K562 (cell line): ENCODE results near the gene CCDC9. TPM values are rescaled to one million over a fixed set of nuclear protein-coding genes. Genes with fewer than 3 reads are reported as not detected.

Experiments used
- ATF6 ChIP-seq: sonication (generic); formaldehyde crosslinking; IDR thresholded peaks from 2 replicates; pipeline ENCODE4 v1.4.0; 2020; ENCODE audit warnings: mild to moderate bottlenecking, missing genetic modification reagents
- BRD4 ChIP-seq: fragments of 200-600 bp; sonication (generic); IDR thresholded peaks from 2 replicates; pipeline ENCODE4 v1.6.1; 2017; ENCODE audit warnings: inconsistent platforms
- CEBPG ChIP-seq, 3 experiments: fragments of 200-800 bp in 1 of 3; sonication (Bioruptor generic) in 1 of 3; sonication (generic) in 1 of 3; formaldehyde crosslinking in 1 of 3; IDR thresholded peaks in 2 of 3; conservative IDR thresholded peaks in 1 of 3; 2 replicates each; pipeline versions ENCODE4 v1.6.1 to v1.8.0; 2016 to 2022; ENCODE audit warnings: missing compliant biosample characterization in 2 of 3, missing genetic modification characterization in 2 of 3, mild to moderate bottlenecking in 1 of 3, missing genetic modification reagents in 1 of 3
- DPF2 ChIP-seq: fragments of 450-650 bp; IDR thresholded peaks from 2 replicates; pipeline ENCODE4 v1.6.1; 2016
- ELF1 ChIP-seq: fragments of 200-800 bp; sonication (Bioruptor generic); IDR thresholded peaks from 2 replicates; pipeline ENCODE4 v1.6.1; 2016; ENCODE audit warnings: missing genetic modification characterization, missing compliant biosample characterization
- FOXK1 ChIP-seq: sonication (generic); formaldehyde crosslinking; IDR thresholded peaks from 2 replicates; pipeline ENCODE4 v1.8.0; 2022; ENCODE audit warnings: missing genetic modification reagents, mild to moderate bottlenecking, borderline replicate concordance
- HNRNPK ChIP-seq: fragments of 200-400 bp; formaldehyde crosslinking; IDR thresholded peaks from one replicate; pipeline ENCODE4 v1.6.1; 2018; ENCODE audit warnings: mild to moderate bottlenecking, low read depth, low read length; ENCODE audit not compliant: poor library complexity, severe bottlenecking
- JUND ChIP-seq, 2 experiments: IDR thresholded peaks; 2 replicates in 1 of 2; 3 replicates in 1 of 2; pipeline ENCODE4 v1.6.1; 2011; ENCODE audit warnings: borderline replicate concordance in 2 of 2, low read depth in 2 of 2, low read length in 2 of 2, improper control_type of control experiment in 1 of 2, missing biosample characterization in 1 of 2, missing genetic modification characterization in 1 of 2, missing genetic modification reagents in 1 of 2
- LCOR ChIP-seq: sonication (generic); formaldehyde crosslinking; IDR thresholded peaks from 2 replicates; pipeline ENCODE4 v1.8.0; 2022; ENCODE audit warnings: mild to moderate bottlenecking, missing genetic modification reagents
- MTA3 ChIP-seq: fragments of 450-650 bp; formaldehyde crosslinking; IDR thresholded peaks from 2 replicates; pipeline ENCODE4 v1.6.1; 2017; ENCODE audit warnings: mild to moderate bottlenecking, borderline replicate concordance
- MYC ChIP-seq, 2 experiments: fragments of 250-450 bp in 1 of 2; sonication (Bioruptor Pico) in 1 of 2; IDR thresholded peaks; 2 replicates each; pipeline versions ENCODE4 v1.5.1 to v1.6.1; 2012 to 2021; ENCODE audit warnings: low read depth in 2 of 2, borderline replicate concordance in 1 of 2, improper control_type of control experiment in 1 of 2, low read length in 1 of 2, mild to moderate bottlenecking in 1 of 2, moderate library complexity in 1 of 2
- SIRT6 ChIP-seq: IDR thresholded peaks from one replicate; pipeline ENCODE4 v1.6.1; 2012; ENCODE audit warnings: low read depth, mild to moderate bottlenecking, control low read depth, inconsistent platforms, low read length, moderate library complexity
- SLC30A9 ChIP-seq: fragments of 250-450 bp; sonication (Bioruptor Pico); IDR thresholded peaks from 2 replicates; pipeline ENCODE4 v1.8.0; 2022; ENCODE audit warnings: mild to moderate bottlenecking, moderate library complexity
- SMARCE1 ChIP-seq: fragments of 450-650 bp; IDR thresholded peaks from 2 replicates; pipeline ENCODE4 v1.7.1; 2016; ENCODE audit warnings: mild to moderate bottlenecking
- TAL1 ChIP-seq: fragments of 450-650 bp; IDR thresholded peaks from 2 replicates; pipeline ENCODE4 v1.6.1; 2016; ENCODE audit warnings: mild to moderate bottlenecking
- VEZF1 ChIP-seq: fragments of 200-800 bp; sonication (Bioruptor generic); IDR thresholded peaks from 2 replicates; pipeline ENCODE4 v1.6.1; 2017; ENCODE audit warnings: missing genetic modification characterization, missing compliant biosample characterization
- ZNF121 ChIP-seq: sonication (generic); formaldehyde crosslinking; conservative IDR thresholded peaks from 2 replicates; pipeline ENCODE4 v1.8.0; 2022; ENCODE audit warnings: missing genetic modification reagents
- ZNF146 ChIP-seq: IDR thresholded peaks from one replicate; pipeline ENCODE4 v1.6.1; 2018; ENCODE audit warnings: missing compliant biosample characterization; ENCODE audit not compliant: unreplicated experiment
- polyA plus RNA-seq, 8 experiments: library from polyadenylated mRNA; depleted of rRNA in 4 of 8; stranded (reverse) in 5 of 8; unstranded in 3 of 8; fragments of >200 nt; fragmentation: Nextera tagmentation in 2 of 8; fragmentation: Illumina TruSeq in 1 of 8; extraction: Ambion mirVana in 2 of 8; extraction: Trizol in 1 of 8; gene quantifications; 2 replicates each; pipeline versions ENCODE4 v1.2.1 to v1.2.3, GENCODE V29; 2011 to 2014; ENCODE audit warnings: inconsistent platforms in 1 of 8, missing spikeins in 1 of 8
- total RNA-seq, 7 experiments: library from RNA; depleted of rRNA in 6 of 7; stranded (reverse); fragments of >200 nt in 6 of 7; fragmentation: Illumina TruSeq in 2 of 7; extraction: Trizol in 2 of 7; gene quantifications; 2 replicates each; pipeline versions ENCODE4 v1.2.1 to v1.2.3, GENCODE V29; 2011 to 2021; ENCODE audit warnings: low replicate concordance in 1 of 7
- TF ChIP-seq, protein P1 (sequence below): fragments of 450-650 bp; formaldehyde crosslinking; IDR thresholded peaks from 2 replicates; pipeline ENCODE4 v1.4.0; 2020; ENCODE audit warnings: mild to moderate bottlenecking, moderate library complexity

Gene CCDC9
- total and polyA plus RNA-seq, 9 of the 15 experiments (the other 6 are each of a cell fraction or from before 2014, with no cell fraction given), result 0.23 to 38.6 (median 8.4) TPM

- TF ChIP-seq FOXK1 (CRISPR knock-in tag) (0 out of 2 replicates have a peak, but pooled peaks have one; percentile 49), BRD4 (no peak), ELF1 (tag) (no peak), DPF2 (no peak), SLC30A9 (CRISPR knock-in tag) (no peak), LCOR (CRISPR knock-in tag) (0 out of 2 replicates have a peak, but pooled peaks have one; percentile 33), VEZF1 (CRISPR knock-in tag) (no peak), MYC (IDR thresholded peaks at IDR 0.05; ENCODE audit: low read depth, low read length) (no peak), MYC (CRISPR knock-in tag; IDR thresholded peaks at IDR 0.05; ENCODE audit: borderline replicate concordance, low read depth) (no peak), SIRT6 (no peak), JUND (IDR thresholded peaks at IDR 0.05; ENCODE audit: borderline replicate concordance, low read depth, low read length) (no peak), JUND (tag; IDR thresholded peaks at IDR 0.05; ENCODE audit: borderline replicate concordance, low read depth, low read length) (no peak), MTA3 (no peak), ATF6 (CRISPR knock-in tag) (no peak), ZNF121 (peak; percentile 99), TAL1 (no peak), HNRNPK (no peak), SMARCE1 (no peak), CEBPG (CRISPR knock-in tag; IDR thresholded peaks at IDR 0.05) (no peak), CEBPG (tag; conservative IDR thresholded peaks at IDR 0.05 in 1 of 2, IDR thresholded peaks at IDR 0.05 in 1 of 2) (no peak), ZNF146 (no peak)
- TF ChIP-seq, protein P1, sequence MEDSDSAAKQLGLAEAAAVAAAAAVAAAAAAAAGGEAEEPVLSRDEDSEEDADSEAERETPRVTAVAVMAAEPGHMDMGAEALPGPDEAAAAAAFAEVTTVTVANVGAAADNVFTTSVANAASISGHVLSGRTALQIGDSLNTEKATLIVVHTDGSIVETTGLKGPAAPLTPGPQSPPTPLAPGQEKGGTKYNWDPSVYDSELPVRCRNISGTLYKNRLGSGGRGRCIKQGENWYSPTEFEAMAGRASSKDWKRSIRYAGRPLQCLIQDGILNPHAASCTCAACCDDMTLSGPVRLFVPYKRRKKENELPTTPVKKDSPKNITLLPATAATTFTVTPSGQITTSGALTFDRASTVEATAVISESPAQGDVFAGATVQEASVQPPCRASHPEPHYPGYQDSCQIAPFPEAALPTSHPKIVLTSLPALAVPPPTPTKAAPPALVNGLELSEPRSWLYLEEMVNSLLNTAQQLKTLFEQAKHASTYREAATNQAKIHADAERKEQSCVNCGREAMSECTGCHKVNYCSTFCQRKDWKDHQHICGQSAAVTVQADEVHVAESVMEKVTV, result no peak
Observed at GRCh38 chr19:47280183-47280797, 24.0 kb downstream of the CCDC9 start (continued).
